Endothelial cell of umbilical vein (primary cell): Measurements from ENCODE around the gene SMIM20. TPM values are rescaled to one million over a fixed set of nuclear protein-coding genes. Genes with fewer than 3 reads are reported as not detected.

ENCODE experiments used
- BruUV-seq: library from RNA; stranded (reverse); fragments of 400-500 nt; replicated peaks from 2 replicates; lab custom pipeline; 2021; lab: Mats Ljungman, UMichigan
- CTCF ChIA-PET: fragments of 300-600, 350-600 bp; sonication (Branson Sonifier 250); formaldehyde crosslinking; loops from one replicate; lab custom pipeline; 2021; ENCODE audit warnings: antibody characterized with exemption, inconsistent platforms; lab: Charles Lee
- POLR2A ChIA-PET: fragments of 300-600, 350-600 bp; sonication (Branson Sonifier 250); formaldehyde crosslinking; loops from one replicate; lab custom pipeline; 2021; ENCODE audit warnings: antibody characterized with exemption, inconsistent platforms; lab: Charles Lee
- DNase-seq: peaks from one replicate; pipeline ENCODE4 v3.0.0-alpha.2; 2011; ENCODE audit warnings: low read depth, low spot score
- FAIRE-seq: peaks from 2 replicates; lab custom pipeline; 2011; peaks lifted over from hg19 to GRCh38; lab: Jason Lieb, UNC
- H2AFZ ChIP-seq: 2 replicates; pipeline ENCODE4 v1.6.0; 2012; ENCODE audit warnings: low read depth, low read length, control low read depth, inconsistent platforms
- H3K27ac ChIP-seq: 2 replicates; pipeline ENCODE4 v1.5.1; 2011; ENCODE audit warnings: low read depth, mild to moderate bottlenecking, control low read depth, low read length, moderate library complexity; ENCODE audit not compliant: insufficient read depth
- H3K27me3 ChIP-seq, 2 experiments: 2 replicates each; pipeline versions ENCODE4 v1.6.0 to v1.6.1; 2011; ENCODE audit warnings: low read length in 2 of 2, mixed read lengths in 1 of 2; ENCODE audit not compliant: control insufficient read depth in 2 of 2, insufficient read depth in 2 of 2
- H3K36me3 ChIP-seq, 2 experiments: 2 replicates in 1 of 2; 3 replicates in 1 of 2; pipeline ENCODE4 v1.5.1; 2011; ENCODE audit warnings: low read length in 2 of 2, mild to moderate bottlenecking in 1 of 2, moderate library complexity in 1 of 2; ENCODE audit not compliant: control insufficient read depth in 2 of 2, insufficient read depth in 2 of 2; ENCODE audit errors: extremely low read depth in 1 of 2
- H3K4me1 ChIP-seq: 3 replicates; pipeline ENCODE4 v1.5.1; 2011; ENCODE audit warnings: mild to moderate bottlenecking, low read length; ENCODE audit not compliant: control insufficient read depth, insufficient read depth; ENCODE audit errors: extremely low read depth
- H3K4me2 ChIP-seq: 2 replicates; pipeline ENCODE4 v1.6.1; 2011; ENCODE audit warnings: low read length, control low read depth, mixed read lengths; ENCODE audit not compliant: insufficient read depth
- H3K4me3 ChIP-seq, 3 experiments: fragments of 200-600 bp in 1 of 3; sonication (generic), shearing (Covaris generic) in 1 of 3; replicated peaks in 1 of 3; 2 replicates each; pipeline ENCODE4 v1.5.1; 2011 to 2016; ENCODE audit warnings: control low read depth in 3 of 3, low read length in 3 of 3, mild to moderate bottlenecking in 2 of 3, inconsistent platforms in 1 of 3, low read depth in 1 of 3, moderate library complexity in 1 of 3; ENCODE audit not compliant: insufficient read depth in 1 of 3
- H3K79me2 ChIP-seq: 2 replicates; pipeline ENCODE4 v1.6.0; 2012; ENCODE audit warnings: low read length, inconsistent platforms; ENCODE audit not compliant: control insufficient read depth, insufficient read depth
- H3K9ac ChIP-seq: replicated peaks from 2 replicates; pipeline ENCODE3; 2011; ENCODE audit warnings: low read length, control low read depth; ENCODE audit not compliant: insufficient read depth; ENCODE audit errors: extremely low read depth
- H3K9me1 ChIP-seq: replicated peaks from 3 replicates; pipeline ENCODE4 v1.6.0; 2011; ENCODE audit warnings: mild to moderate bottlenecking, low read length; ENCODE audit not compliant: control insufficient read depth, insufficient read depth; ENCODE audit errors: extremely low read depth
- H3K9me3 ChIP-seq: replicated peaks from 2 replicates; pipeline ENCODE4 v1.5.1; 2012; ENCODE audit warnings: low read length, inconsistent platforms; ENCODE audit not compliant: control insufficient read depth, insufficient read depth
- H4K20me1 ChIP-seq: replicated peaks from 2 replicates; pipeline ENCODE3; 2011; ENCODE audit warnings: mild to moderate bottlenecking, low read length; ENCODE audit not compliant: control insufficient read depth, insufficient read depth; ENCODE audit errors: extremely low read depth
- EZH2 ChIP-seq: IDR thresholded peaks from 2 replicates; pipeline ENCODE4 v1.6.1; 2012; ENCODE audit warnings: borderline replicate concordance, low read depth, mild to moderate bottlenecking, moderate library complexity, low read length, inconsistent platforms; ENCODE audit not compliant: severe bottlenecking
- FOS ChIP-seq: IDR thresholded peaks from 2 replicates; pipeline ENCODE4 v1.6.1; 2011; ENCODE audit warnings: mild to moderate bottlenecking, low read length, moderate library complexity, borderline replicate concordance; ENCODE audit not compliant: insufficient read depth
- GATA2 ChIP-seq: IDR thresholded peaks from 2 replicates; pipeline ENCODE4 v1.7.0; 2011; ENCODE audit warnings: low read depth, mild to moderate bottlenecking, moderate library complexity, mixed read lengths, low read length; ENCODE audit not compliant: insufficient read length, insufficient read depth
- JUN ChIP-seq: IDR thresholded peaks from 2 replicates; pipeline ENCODE4 v1.6.1; 2011; ENCODE audit warnings: borderline replicate concordance, low read depth; ENCODE audit not compliant: insufficient read length, insufficient read depth
- MYC ChIP-seq: IDR thresholded peaks from one replicate; pipeline ENCODE4 v1.6.1; 2011; ENCODE audit warnings: mild to moderate bottlenecking, low read depth, low read length
- POLR2A ChIP-seq: IDR thresholded peaks from 2 replicates; pipeline ENCODE4 v1.6.1; 2012; ENCODE audit warnings: low read depth, mild to moderate bottlenecking, control low read depth, low read length
- POLR2AphosphoS5 ChIP-seq: IDR thresholded peaks from 2 replicates; pipeline ENCODE4 v1.6.1; 2012; ENCODE audit warnings: low read depth, mild to moderate bottlenecking, control low read depth, low read length, moderate library complexity; ENCODE audit not compliant: insufficient read depth
- dilution Hi-C: fragments of 300-500 bp; cut with MboI; formaldehyde crosslinking; loops from one replicate; pipeline ENCODE4 v1.15.0; 2019; ENCODE audit warnings: low sequenced_read_pairs; ENCODE audit not compliant: extremely low pct_ligation_motif_present
- intact Hi-C: fragments of 100-400 bp; cut with micrococcal nuclease; formaldehyde crosslinking; loops from one replicate; pipeline ENCODE4 v1.10.0; 2022
- polyA plus RNA-seq, 4 experiments: library from polyadenylated mRNA; depleted of rRNA in 3 of 4; stranded (reverse) in 3 of 4; unstranded in 1 of 4; fragments of >200 nt; gene quantifications; 2 replicates each; pipeline versions ENCODE4 v1.2.1 to v1.2.3, GENCODE V29; 2011 to 2012; ENCODE audit warnings: missing spikeins in 1 of 4
- total RNA-seq: library from RNA; stranded (reverse); gene quantifications from 2 replicates; pipeline ENCODE4 v1.2.3, GENCODE V29; 2021
- TF ChIP-seq, protein P1 (sequence below): IDR thresholded peaks from 2 replicates; pipeline ENCODE4 v1.6.1; 2011; ENCODE audit not compliant: insufficient read depth, insufficient read length
- TF ChIP-seq, protein P2 (sequence below), 2 donors: IDR thresholded peaks; 1 replicate in 1 of 2; 2 replicates in 1 of 2; pipeline ENCODE4 v1.5.1; 2011; ENCODE audit warnings: low read length in 2 of 2, mild to moderate bottlenecking in 2 of 2, moderate library complexity in 2 of 2, control low read depth in 1 of 2, inconsistent platforms in 1 of 2, low read depth in 1 of 2; ENCODE audit not compliant: insufficient read depth in 1 of 2; ENCODE audit errors: extremely low read depth in 1 of 2

SMIM20 gene
- total and polyA plus RNA-seq, 2 donors (not counting 3 experiments of a cell fraction or from before 2014, with no cell fraction given) = 10.2 to 19.2 TPM

DNA sequence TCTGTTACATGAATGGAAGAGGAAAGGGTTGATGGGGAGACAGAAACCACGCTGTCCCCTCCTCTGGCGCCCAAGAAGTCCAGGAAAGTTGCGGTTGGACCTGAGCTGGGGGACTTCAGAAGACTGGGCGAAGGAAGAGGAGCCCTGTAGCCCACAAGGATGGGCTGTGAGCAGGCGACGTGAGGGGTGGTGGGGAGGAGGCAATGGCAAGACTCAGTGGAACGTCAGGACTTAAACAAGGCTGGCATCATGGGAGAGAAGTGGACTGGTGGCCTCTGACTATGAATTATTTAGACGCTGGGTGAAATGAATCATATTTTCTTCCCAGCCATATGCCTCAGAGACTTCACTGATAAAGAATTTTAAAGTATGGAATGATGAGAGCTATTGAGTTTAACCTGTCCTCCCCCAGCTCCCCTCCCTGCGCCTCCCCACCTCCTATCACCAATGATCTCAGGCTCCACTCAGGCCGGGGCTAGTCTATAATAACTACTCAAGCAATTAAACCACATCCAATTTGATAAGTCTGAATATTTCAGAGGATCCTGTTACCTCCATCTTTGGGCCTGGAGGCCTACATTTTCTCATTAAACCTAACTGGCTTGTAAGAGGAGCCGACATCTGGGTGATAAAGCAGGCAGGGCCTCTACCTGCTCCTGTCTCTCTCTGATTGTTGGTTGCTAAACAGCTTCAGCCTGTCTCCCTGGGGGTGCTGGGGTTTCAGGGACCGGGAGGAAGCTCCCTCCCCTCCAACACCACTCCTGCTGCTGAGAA lies 63.6 kb downstream of the SMIM20 start:
- FAIRE-seq = no peak
- Histone ChIP-seq H3K79me2 (no peaks in the 10 kb centered on the region), H3K27me3 (peaks cover 3 to 5% of the 10 kb centered on the region in 2 experiments), H3K36me3 (no peaks in the 10 kb centered on the region), H4K20me1 (no peaks in the 10 kb centered on the region), H3K27ac (no peak overlapping the region), H3K4me3 (no peak overlapping the region), H3K9me1 (no peaks in the 10 kb centered on the region), H2AFZ (no peak overlapping the region), H3K4me2 (no peak overlapping the region), H3K9ac (no peak overlapping the region), H3K4me1 (no peaks in the 10 kb centered on the region), H3K9me3 (no peaks in the 10 kb centered on the region)
- intact Hi-C loops = no loop called here
- POLR2A ChIA-PET = no interaction called here
- BruUV-seq = no TSS peak
- TF ChIP-seq JUN = no peak
- TF ChIP-seq, protein P1, sequence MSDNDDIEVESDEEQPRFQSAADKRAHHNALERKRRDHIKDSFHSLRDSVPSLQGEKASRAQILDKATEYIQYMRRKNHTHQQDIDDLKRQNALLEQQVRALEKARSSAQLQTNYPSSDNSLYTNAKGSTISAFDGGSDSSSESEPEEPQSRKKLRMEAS = no peak
- no peak for TF ChIP-seq POLR2AphosphoS5
- no peak for TF ChIP-seq EZH2
- no peak for TF ChIP-seq FOS
- TF ChIP-seq MYC = no peak
- no peak for TF ChIP-seq GATA2
- no peak for TF ChIP-seq POLR2A
- TF ChIP-seq, protein P2, sequence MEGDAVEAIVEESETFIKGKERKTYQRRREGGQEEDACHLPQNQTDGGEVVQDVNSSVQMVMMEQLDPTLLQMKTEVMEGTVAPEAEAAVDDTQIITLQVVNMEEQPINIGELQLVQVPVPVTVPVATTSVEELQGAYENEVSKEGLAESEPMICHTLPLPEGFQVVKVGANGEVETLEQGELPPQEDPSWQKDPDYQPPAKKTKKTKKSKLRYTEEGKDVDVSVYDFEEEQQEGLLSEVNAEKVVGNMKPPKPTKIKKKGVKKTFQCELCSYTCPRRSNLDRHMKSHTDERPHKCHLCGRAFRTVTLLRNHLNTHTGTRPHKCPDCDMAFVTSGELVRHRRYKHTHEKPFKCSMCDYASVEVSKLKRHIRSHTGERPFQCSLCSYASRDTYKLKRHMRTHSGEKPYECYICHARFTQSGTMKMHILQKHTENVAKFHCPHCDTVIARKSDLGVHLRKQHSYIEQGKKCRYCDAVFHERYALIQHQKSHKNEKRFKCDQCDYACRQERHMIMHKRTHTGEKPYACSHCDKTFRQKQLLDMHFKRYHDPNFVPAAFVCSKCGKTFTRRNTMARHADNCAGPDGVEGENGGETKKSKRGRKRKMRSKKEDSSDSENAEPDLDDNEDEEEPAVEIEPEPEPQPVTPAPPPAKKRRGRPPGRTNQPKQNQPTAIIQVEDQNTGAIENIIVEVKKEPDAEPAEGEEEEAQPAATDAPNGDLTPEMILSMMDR (IDR thresholded peaks at IDR 0.05; ENCODE audit: extremely low read depth in 1 of 2, insufficient read depth in 1 of 2, low read depth in 1 of 2, low read length in 2 of 2) = no peak
- no peak for DNase-seq
- dilution Hi-C loops = no loop called here
- CTCF ChIA-PET = interaction anchor here (0.8 to 4.2 kb wide), 2 partner anchors 10 to 13 kb away, joined by 4 to 20 read pairs; no protein-coding TSS in a partner anchor
